ENCODE results near the gene TLR3. TPM values are rescaled to one million over a fixed set of nuclear protein-coding genes. Genes with fewer than 3 reads are reported as not detected.
A peak's percentile ranks its signal among the peaks of the same experiment; 100 is the strongest.

TLR3 gene
- total RNA-seq, 3 donors from 2014 or later (not counting 1 experiment from before 2014, with no cell fraction given), result 4.9 to 9.5 (median 8.3) TPM

DNA sequence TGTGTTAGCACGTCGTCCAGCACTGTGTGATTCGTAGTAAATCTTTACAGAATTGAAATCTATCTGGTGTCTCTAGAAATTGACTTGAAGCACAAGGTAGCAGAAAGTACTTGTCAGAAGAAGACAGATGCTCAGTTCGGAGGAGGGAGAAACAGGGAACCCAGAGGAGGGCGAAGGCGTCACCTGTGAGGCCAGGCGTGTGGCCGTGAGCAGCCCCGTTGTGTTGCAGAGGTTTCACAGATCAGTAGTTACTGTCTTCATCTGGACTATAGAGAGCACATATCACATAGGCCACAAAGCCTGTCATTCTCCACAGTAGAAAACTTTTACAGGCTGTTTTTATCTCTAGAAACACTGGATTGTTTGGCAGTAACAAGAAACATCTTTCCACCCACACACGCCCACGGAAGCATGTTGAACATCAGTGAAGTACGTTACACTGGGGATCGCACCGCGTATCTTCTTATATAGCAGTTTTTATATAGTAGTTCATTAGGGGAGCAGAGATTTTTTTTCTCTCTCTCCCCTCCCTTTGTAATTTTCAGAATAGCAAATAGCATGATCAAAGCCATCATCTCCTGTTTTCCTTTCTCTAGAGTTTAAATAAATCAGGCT is 48.1 kb upstream of the TLR3 start:
- no peaks in the 10 kb centered on the region for H3K36me3 ChIP-seq (ENCODE audit: control insufficient read depth, insufficient read depth, low read length)
- intact Hi-C loops (cut with micrococcal nuclease), result loop anchor here (5.0 kb wide), 1 partner anchor 379 kb away; no protein-coding TSS in a partner anchor
- H3K4me1 ChIP-seq (ENCODE audit: control insufficient read depth, insufficient read depth, low read length), result no peaks in the 10 kb centered on the region
- Mint-ChIP-seq H3K4me3 (no peak overlapping the region), H3K27me3 (ENCODE audit: low read depth in 2 of 2) (peaks cover 23 to 41% of the 10 kb centered on the region in 2 donors), H3K9me3 (no peaks in the 10 kb centered on the region), H3K27ac (no peak overlapping the region), H3K4me1 (no peaks in the 10 kb centered on the region), H3K36me3 (no peaks in the 10 kb centered on the region)
- no peak overlapping the region for H3K27ac ChIP-seq (ENCODE audit: low read length)
- ATAC-seq, result no peak
- no peak for DNase-seq
- H3K27me3 ChIP-seq (ENCODE audit: control insufficient read depth, insufficient read depth, low read length), result no peaks in the 10 kb centered on the region
- no peak overlapping the region for H3K4me3 ChIP-seq (ENCODE audit: low read length)
- WGBS (ENCODE audit: insufficient coverage), result 88% methylated on average over 9 of the region's 15 CpGs
- H3K9me3 ChIP-seq (ENCODE audit: control insufficient read depth, insufficient read depth, low read length), result no peaks in the 10 kb centered on the region
- TF ChIP-seq, protein P1, sequence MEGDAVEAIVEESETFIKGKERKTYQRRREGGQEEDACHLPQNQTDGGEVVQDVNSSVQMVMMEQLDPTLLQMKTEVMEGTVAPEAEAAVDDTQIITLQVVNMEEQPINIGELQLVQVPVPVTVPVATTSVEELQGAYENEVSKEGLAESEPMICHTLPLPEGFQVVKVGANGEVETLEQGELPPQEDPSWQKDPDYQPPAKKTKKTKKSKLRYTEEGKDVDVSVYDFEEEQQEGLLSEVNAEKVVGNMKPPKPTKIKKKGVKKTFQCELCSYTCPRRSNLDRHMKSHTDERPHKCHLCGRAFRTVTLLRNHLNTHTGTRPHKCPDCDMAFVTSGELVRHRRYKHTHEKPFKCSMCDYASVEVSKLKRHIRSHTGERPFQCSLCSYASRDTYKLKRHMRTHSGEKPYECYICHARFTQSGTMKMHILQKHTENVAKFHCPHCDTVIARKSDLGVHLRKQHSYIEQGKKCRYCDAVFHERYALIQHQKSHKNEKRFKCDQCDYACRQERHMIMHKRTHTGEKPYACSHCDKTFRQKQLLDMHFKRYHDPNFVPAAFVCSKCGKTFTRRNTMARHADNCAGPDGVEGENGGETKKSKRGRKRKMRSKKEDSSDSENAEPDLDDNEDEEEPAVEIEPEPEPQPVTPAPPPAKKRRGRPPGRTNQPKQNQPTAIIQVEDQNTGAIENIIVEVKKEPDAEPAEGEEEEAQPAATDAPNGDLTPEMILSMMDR (IDR thresholded peaks at IDR 0.05), result no peak

DNA sequence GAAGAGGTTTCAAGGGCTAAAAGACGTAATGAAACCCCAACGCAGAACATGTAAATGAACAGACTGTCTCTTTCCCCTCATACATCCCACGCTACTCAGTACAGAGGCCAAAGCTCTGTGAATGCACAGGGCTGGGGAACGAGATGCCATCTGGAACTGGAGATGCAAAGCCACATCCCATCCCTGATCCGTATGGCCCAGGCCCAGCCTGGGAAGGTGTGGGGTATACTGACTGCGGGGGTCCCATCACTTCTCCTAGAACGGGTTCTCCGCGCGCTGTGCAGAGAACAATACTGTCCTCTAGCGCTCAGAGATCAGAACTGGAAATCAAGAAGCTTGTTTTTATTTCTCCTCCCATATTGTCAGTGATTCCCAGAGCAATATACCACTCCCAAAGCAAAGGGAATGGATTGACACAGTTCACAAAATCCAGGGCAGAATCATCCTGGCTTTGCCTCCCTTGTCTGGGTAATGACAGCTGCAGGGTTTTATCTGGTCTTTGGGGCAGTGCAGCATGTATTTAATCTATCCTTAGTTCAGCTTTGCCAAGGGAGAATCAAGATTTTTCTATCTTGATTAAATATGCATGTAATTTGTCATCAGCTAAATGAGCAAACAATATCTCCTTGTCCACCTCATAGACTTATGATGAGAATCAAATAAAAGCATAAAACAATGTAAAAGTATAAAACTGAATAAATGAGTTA is 47.3 kb upstream of the TLR3 start:
- TF ChIP-seq, protein P1 (IDR thresholded peaks at IDR 0.05), result no peak
- Histone ChIP-seq H3K36me3 (ENCODE audit: control insufficient read depth, insufficient read depth, low read length) (no peaks in the 10 kb centered on the region), H3K9me3 (ENCODE audit: control insufficient read depth, insufficient read depth, low read length) (no peaks in the 10 kb centered on the region), H3K27me3 (ENCODE audit: control insufficient read depth, insufficient read depth, low read length) (no peaks in the 10 kb centered on the region), H3K4me1 (ENCODE audit: control insufficient read depth, insufficient read depth, low read length) (no peaks in the 10 kb centered on the region), H3K27ac (ENCODE audit: low read length) (no peak overlapping the region), H3K4me3 (ENCODE audit: low read length) (no peak overlapping the region)
- H3K4me3 Mint-ChIP-seq, result no peak overlapping the region
- no peaks in the 10 kb centered on the region for H3K36me3 Mint-ChIP-seq
- WGBS (ENCODE audit: insufficient coverage), result 26% methylated on average over 11 of the region's 11 CpGs
- ATAC-seq, result peak in 1 of 3 donors; percentile 46
- intact Hi-C loops (cut with micrococcal nuclease), result loop anchor here (5.0 kb wide), 1 partner anchor 379 kb away; no protein-coding TSS in a partner anchor
- no peaks in the 10 kb centered on the region for H3K9me3 Mint-ChIP-seq
- H3K27me3 Mint-ChIP-seq (ENCODE audit: low read depth in 2 of 2), result peaks cover 23 to 41% of the 10 kb centered on the region in 2 donors
- no peak overlapping the region for H3K27ac Mint-ChIP-seq
- no peaks in the 10 kb centered on the region for H3K4me1 Mint-ChIP-seq
- DNase-seq, result no peak

DNA sequence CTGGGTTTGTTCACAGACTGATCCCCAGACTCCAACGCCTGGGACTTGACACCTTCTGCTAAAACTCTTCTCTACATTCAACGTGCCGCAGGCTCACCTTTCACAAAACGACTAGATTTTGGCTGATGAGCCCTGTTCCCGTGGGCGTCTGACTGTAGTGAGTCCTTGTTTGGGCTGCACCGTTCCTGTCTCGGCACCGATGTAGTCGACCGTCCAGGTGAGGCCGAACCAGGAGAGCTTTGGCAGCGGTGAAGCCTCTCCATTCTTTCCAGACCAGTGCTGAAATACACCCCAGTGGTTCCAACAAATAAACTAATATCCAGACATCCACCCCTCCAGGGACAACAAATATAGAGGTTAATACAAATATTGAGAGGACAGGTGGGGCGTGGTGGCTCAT is 45.0 kb upstream of the TLR3 start:
- TF ChIP-seq, protein P1 (IDR thresholded peaks at IDR 0.05), result no peak
- H3K4me3 ChIP-seq (ENCODE audit: low read length), result no peak overlapping the region
- ATAC-seq (no peak), DNase-seq (no peak)
- no peaks in the 10 kb centered on the region for H3K36me3 ChIP-seq (ENCODE audit: control insufficient read depth, insufficient read depth, low read length)
- intact Hi-C loops (cut with micrococcal nuclease), result loop anchor here (5.0 kb wide), 1 partner anchor 382 kb away; no protein-coding TSS in a partner anchor
- H3K4me1 ChIP-seq (ENCODE audit: control insufficient read depth, insufficient read depth, low read length), result no peaks in the 10 kb centered on the region
- H3K27me3 ChIP-seq (ENCODE audit: control insufficient read depth, insufficient read depth, low read length), result no peaks in the 10 kb centered on the region
- no peaks in the 10 kb centered on the region for H3K36me3 Mint-ChIP-seq
- no peak overlapping the region for H3K27ac ChIP-seq (ENCODE audit: low read length)
- H3K27ac Mint-ChIP-seq, result no peak overlapping the region
- H3K4me3 Mint-ChIP-seq, result no peak overlapping the region
- H3K9me3 Mint-ChIP-seq, result no peaks in the 10 kb centered on the region
- H3K27me3 Mint-ChIP-seq (ENCODE audit: low read depth in 2 of 2), result peaks cover 23 to 41% of the 10 kb centered on the region in 2 donors
- 89% methylated on average over 13 of the region's 14 CpGs for WGBS (ENCODE audit: insufficient coverage)
- H3K4me1 Mint-ChIP-seq, result peaks cover 0 to under 1% of the 10 kb centered on the region in 2 donors
- H3K9me3 ChIP-seq (ENCODE audit: control insufficient read depth, insufficient read depth, low read length), result no peaks in the 10 kb centered on the region
